HG03521 (cell line): ENCODE measurements around the gene ZBTB25.
A peak's percentile ranks its signal among the peaks of the same experiment; 100 is the strongest.
"Not testable (repeated sequence)": the region's sequence is repeated elsewhere in the genome, so short reads cannot be mapped to it uniquely, and the experiment has no call there.

Source experiments
- ATAC-seq: cut with Tn5 transposase; IDR thresholded peaks from one replicate; pipeline ENCODE4 v1.9.1; 2021; ENCODE audit warnings: mild to moderate bottlenecking, moderate library complexity; ENCODE audit not compliant: unreplicated experiment

The ZBTB25 gene

DNA sequence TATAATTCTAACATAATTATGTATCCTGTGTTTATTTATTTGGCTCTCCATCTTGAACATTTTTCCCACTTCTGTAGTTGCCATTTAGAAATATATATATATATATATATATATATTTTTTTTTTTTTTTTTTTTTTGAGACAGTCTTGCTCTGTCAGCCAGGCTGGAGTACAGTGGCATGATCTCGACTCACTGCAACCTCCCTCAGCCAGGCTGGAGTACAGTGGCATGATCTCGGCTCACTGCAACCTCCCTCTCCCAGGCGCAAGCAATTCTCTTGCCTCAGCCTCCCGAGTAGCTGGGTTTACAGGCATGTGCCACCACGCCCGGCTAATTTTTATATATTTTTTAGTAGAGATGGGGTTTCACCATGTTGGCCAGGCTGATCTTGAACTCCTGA lies 14.0 kb upstream of the ZBTB25 start:
- not testable (repeated sequence) for ATAC-seq

DNA sequence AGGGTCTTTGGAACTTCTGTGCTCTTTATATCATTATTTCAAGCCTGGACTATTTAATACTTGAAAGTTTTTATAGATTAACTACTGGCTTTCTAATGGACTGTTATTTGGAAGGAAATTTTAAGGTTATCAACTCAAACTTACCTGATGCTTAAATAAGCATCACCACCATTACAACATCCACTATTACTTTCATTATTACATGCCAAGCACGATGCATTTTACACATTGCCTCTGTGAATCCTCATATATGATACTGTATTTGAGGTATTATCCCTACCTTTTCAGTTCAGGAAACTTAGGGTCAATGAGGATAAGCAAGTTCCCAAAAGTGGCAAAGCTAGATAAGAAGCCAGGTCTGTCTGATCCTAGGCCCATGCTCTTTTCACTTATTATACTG lies 13.3 kb upstream of the ZBTB25 start:
- no peak for ATAC-seq

GRCh38 chr14:64515053-64515452 lies 11.4 kb upstream of the ZBTB25 start:
- ATAC-seq: no peak

DNA sequence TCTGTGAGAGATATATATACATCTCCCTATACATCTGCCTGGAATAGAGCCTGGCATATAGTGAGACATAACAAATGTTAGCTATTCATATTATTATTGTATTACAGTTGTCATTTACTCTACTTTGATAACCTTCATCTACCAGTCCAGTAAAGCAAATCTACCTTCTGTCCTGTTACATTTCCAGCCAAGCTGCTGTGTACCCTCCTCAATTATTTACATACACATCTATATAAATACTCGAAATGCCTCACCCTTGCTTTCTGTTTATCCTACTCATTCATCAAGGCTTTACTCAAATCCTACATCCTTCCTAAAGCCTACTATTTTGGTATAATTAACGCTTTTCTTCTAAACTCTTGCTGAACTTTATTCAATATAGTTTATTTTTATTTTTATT lies 9.6 kb upstream of the ZBTB25 start:
- no peak for ATAC-seq

DNA sequence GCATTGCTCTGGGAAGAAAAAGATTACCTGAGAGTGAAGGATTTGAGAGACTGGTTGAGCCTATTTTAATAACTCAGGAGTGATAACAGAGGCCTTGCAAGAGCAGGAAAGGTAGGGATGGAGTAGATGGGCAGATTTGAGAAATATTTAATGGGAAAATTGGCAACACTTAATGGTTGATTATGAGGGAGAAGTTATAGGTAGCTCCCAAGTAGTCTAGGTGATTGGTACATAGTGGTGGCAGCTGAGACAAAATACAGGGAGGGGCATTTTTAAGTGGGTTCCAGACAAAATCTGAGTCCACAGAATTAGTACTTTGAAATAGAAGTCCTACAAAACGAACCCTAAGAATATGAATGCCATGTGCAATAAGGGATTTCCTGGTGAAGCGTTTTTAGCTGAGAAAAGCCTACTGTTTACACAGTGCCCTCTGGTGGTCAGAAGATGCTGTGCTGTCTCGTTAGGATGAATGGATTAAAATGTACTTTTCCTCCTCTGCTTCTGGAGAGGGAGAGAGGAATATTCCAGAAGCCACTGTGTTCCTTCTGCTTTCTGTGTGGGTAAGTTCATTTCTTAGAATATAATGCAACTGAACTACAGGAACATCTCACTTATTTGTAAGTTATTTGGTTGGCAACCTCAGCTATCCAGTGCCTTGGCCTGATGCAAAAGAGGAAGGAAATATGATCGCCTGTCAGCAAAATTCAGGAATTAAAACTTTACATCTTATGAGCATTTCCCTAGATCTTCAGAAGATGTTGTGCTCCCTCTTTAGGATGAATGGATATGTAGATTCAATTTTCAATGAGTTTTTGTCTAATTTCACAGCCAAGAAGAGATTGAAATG lies 7.4 kb upstream of the ZBTB25 start:
- no peak for ATAC-seq

DNA sequence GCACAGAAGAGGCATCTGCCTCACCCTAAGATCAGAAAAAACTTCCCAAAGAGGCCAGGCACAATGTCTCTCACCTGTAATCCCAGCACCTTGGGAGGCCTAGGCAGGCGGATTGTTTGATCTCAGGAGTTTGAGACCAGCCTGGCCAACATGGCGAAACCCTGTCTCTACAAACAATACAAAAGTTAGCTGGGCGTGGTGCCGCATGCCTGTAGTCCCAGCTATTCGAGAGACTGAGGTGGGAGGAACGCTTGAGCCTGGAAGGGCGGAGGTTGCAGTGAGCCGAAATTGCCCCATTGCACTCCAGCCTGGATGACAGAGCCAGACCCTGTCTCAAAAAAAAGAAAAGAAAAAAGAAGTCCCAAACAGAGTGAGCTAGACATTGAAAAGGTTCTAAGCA lies 5.4 kb upstream of the ZBTB25 start:
- no peak for ATAC-seq

DNA sequence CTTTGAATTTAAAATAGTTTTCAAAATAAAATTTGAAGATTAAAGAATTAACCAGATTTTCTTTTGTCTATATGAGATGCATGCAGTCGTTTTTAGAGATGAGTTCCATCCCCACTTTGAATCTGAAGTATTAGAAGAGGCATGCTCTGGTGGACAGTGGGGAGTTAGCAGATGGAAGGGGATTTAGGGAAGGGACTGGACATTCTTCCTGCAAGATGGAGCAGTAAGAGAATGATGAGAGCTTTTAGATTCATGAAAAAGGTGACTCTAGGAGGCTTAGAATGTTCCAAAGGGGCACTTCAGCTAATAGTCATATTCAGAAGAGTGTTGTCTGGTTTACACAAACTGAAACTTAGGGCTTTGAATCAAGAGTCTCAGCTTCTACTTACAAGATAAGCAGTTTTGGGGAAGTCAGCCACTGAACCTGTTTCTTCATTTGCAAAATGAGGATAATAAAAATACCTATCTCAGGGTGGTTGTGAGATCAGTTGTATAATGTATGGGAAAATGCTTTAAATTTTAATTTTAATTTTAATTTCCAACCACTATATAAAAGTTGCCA lies 4.7 kb upstream of the ZBTB25 start:
- ATAC-seq: no peak

- ATAC-seq: no peak
Measured at GRCh38 chr14:64507376-64508156, 3.9 kb upstream of the ZBTB25 start.

- no peak for ATAC-seq
Measured at GRCh38 chr14:64506721-64507120, 3.1 kb upstream of the ZBTB25 start.

- peak; percentile 18 for ATAC-seq
Measured at GRCh38 chr14:64504897-64505794, 1.5 kb upstream of the ZBTB25 start.

GRCh38 chr14:64504310-64504896 lies 765 bp upstream of the ZBTB25 start, which contains the start of gene ZBTB1:
Gene ZBTB1 (plus strand): TSS chr14:64504770. CDS start chr14:64521505, 16,735 bp downstream.
- peak; percentile 19 for ATAC-seq

- ATAC-seq: no peak
Measured at GRCh38 chr14:64502887-64503433, 678 bp downstream of the ZBTB25 start.

DNA sequence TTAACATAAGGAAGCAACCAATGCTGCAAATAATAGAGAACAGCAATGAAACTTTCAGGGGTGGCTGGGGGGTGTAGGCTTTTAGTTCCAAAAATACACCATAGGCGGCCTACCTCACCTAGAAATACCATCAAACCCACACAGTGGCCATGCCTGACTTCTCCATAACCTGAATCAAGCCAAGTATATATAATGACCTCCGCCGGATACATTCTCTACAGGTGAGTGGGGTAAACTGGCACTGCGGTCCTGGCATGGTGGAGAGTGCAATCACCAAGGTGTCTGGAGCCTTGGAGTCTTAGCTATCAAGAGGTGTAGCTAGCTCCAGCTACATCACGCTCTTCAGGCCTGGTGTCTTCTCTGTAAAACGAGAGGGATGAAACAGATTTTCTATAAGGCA lies 1.2 kb downstream of the ZBTB25 start:
- no peak for ATAC-seq

GRCh38 chr14:64501411-64502171 lies 2.0 kb downstream of the ZBTB25 start:
- no peak for ATAC-seq

- ATAC-seq: no peak
Measured at GRCh38 chr14:64500088-64500487, 3.5 kb downstream of the ZBTB25 start.

- no peak for ATAC-seq
Measured at GRCh38 chr14:64496764-64497163, 6.9 kb downstream of the ZBTB25 start.

DNA sequence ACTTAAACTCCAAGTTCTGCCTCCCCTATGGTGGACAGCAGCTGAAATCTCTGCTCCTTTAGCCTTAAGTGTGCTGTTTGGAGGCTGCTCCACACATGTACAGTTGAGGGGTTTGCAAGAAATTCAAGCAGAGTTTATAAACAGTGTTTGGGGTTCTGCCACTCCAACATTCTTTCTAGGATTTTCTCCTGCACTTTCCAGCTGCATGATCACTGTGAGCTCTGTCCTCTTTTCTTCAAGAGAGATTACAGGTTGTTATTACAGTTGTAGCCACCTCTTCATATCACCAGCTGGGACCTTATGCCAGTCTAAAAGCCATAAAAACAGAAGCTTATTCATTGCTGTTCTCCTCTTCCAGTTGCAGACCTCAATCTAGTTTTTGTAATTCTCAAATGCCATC lies 8.4 kb downstream of the ZBTB25 start:
- ATAC-seq: no peak

DNA sequence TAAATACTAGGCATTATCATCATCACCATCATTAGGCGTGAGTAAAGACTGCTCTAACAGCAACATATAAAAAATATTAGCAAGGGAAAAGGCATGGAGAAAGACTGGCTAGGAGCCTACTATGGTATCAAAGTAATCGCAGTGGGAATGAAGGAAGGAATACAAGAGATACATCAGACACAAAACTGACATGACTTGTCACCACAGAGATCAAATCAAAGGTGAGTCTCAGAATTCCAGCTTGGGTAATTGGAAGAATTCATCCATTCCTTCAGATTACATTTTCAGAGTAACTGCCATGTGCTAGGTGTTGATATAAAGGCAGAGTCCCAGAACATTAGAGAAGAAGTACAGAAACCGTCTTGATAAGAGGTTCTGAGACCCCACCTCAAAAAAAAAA lies 10.2 kb downstream of the ZBTB25 start:
- no peak for ATAC-seq

GRCh38 chr14:64491637-64492036 lies 12.0 kb downstream of the ZBTB25 start:
- no peak for ATAC-seq
